ENCODE measurements around the gene RASL11A. TPM values are rescaled to one million over a fixed set of nuclear protein-coding genes. Genes with fewer than 3 reads are reported as not detected.

Gene RASL11A
- polyA plus RNA-seq, 3 donors: 1.0 to 6.8 (median 3.8) TPM

GRCh38 chr13:27306364-27306763, 35.7 kb downstream of the RASL11A start:
- peaks cover 0 to 2% (median 0%) of the 10 kb centered on the region in 3 donors for H3K27me3 Mint-ChIP-seq (ENCODE audit: low read depth in 3 of 3)

GRCh38 chr13:27308941-27309340, 38.3 kb downstream of the RASL11A start:
- Histone ChIP-seq H3K27ac (ENCODE audit: low read depth in 1 of 2, low read length in 2 of 2) (no peak overlapping the region), H3K4me2 (replicated peaks; ENCODE audit: extremely low read depth, low read length, poor library complexity, severe bottlenecking) (no peak overlapping the region), H3K27me3 (ENCODE audit: control insufficient read depth in 2 of 2, insufficient read depth in 2 of 2, low read length in 2 of 2) (no peaks in the 10 kb centered on the region), H3K9ac (ENCODE audit: insufficient read depth, low read length, poor library complexity, severe bottlenecking) (no peak overlapping the region), H3K36me3 (replicated peaks in 1 of 2; ENCODE audit: control insufficient read depth in 1 of 2, insufficient read depth in 2 of 2, low read length in 2 of 2) (no peaks in the 10 kb centered on the region), H3K79me2 (ENCODE audit: insufficient read depth, low read length) (no peaks in the 10 kb centered on the region), H3K4me3 (replicated peaks in 1 of 3; ENCODE audit: low read depth in 2 of 3, low read length in 3 of 3) (no peak overlapping the region), H3K9me3 (replicated peaks in 1 of 2; ENCODE audit: control insufficient read depth in 1 of 2, insufficient read depth in 1 of 2, low read length in 2 of 2) (no peaks in the 10 kb centered on the region), H4K20me1 (ENCODE audit: insufficient read depth, low read length) (no peaks in the 10 kb centered on the region), H3K4me1 (ENCODE audit: control insufficient read depth in 1 of 2, insufficient read depth in 2 of 2, low read length in 2 of 2) (no peaks in the 10 kb centered on the region), H2AFZ (ENCODE audit: insufficient read depth, low read depth, low read length, poor library complexity, severe bottlenecking) (no peak overlapping the region)
- no peak overlapping the region for H3K4me3 Mint-ChIP-seq
- peaks cover 0 to 4% (median 4%) of the 10 kb centered on the region in 3 donors for H3K27me3 Mint-ChIP-seq (ENCODE audit: low read depth in 3 of 3)
- intact Hi-C loops (cut with micrococcal nuclease): no loop called here
- H3K9me3 Mint-ChIP-seq: peaks cover 0 to 2% (median 0%) of the 10 kb centered on the region in 7 donors
- 84% methylated on average over 17 of the region's 19 CpGs for WGBS (ENCODE audit: insufficient coverage)
- H3K27ac Mint-ChIP-seq: no peak overlapping the region
- peaks cover 2% of the 10 kb centered on the region for H3K4me1 Mint-ChIP-seq
- DNase-seq: no peak
- no peak for TF ChIP-seq CTCF (IDR thresholded peaks at IDR 0.05)
- H3K36me3 Mint-ChIP-seq: no peaks in the 10 kb centered on the region

More at GRCh38 chr13:27306364-27306763, 35.7 kb downstream of the RASL11A start:
- no peak overlapping the region for H3K27ac Mint-ChIP-seq
- H4K20me1 ChIP-seq (ENCODE audit: insufficient read depth, low read length): no peaks in the 10 kb centered on the region
- intact Hi-C loops (cut with micrococcal nuclease): no loop called here
- H3K9me3 Mint-ChIP-seq: peaks cover 0 to 2% (median 0%) of the 10 kb centered on the region in 7 donors
- no peak overlapping the region for H3K4me2 ChIP-seq (replicated peaks; ENCODE audit: extremely low read depth, low read length, poor library complexity, severe bottlenecking)
- H3K36me3 ChIP-seq (replicated peaks in 1 of 2; ENCODE audit: control insufficient read depth in 1 of 2, insufficient read depth in 2 of 2, low read length in 2 of 2): no peaks in the 10 kb centered on the region
- 100% methylated on average over 1 of the region's 5 CpGs for WGBS (ENCODE audit: insufficient coverage)
- DNase-seq: no peak
- no peak overlapping the region for H2AFZ ChIP-seq (ENCODE audit: insufficient read depth, low read depth, low read length, poor library complexity, severe bottlenecking)
- TF ChIP-seq CTCF (IDR thresholded peaks at IDR 0.05): no peak
- H3K9ac ChIP-seq (ENCODE audit: insufficient read depth, low read length, poor library complexity, severe bottlenecking): no peak overlapping the region
- H3K9me3 ChIP-seq (replicated peaks in 1 of 2; ENCODE audit: control insufficient read depth in 1 of 2, insufficient read depth in 1 of 2, low read length in 2 of 2): no peaks in the 10 kb centered on the region
- no peak overlapping the region for H3K4me3 ChIP-seq (replicated peaks in 1 of 3; ENCODE audit: low read depth in 2 of 3, low read length in 3 of 3)
- peaks cover 9% of the 10 kb centered on the region for H3K4me1 Mint-ChIP-seq
- H3K36me3 Mint-ChIP-seq: no peaks in the 10 kb centered on the region
- H3K27me3 ChIP-seq (ENCODE audit: control insufficient read depth in 2 of 2, insufficient read depth in 2 of 2, low read length in 2 of 2): no peaks in the 10 kb centered on the region
- no peak overlapping the region for H3K27ac ChIP-seq (ENCODE audit: low read depth in 1 of 2, low read length in 2 of 2)
- H3K79me2 ChIP-seq (ENCODE audit: insufficient read depth, low read length): no peaks in the 10 kb centered on the region
- H3K4me1 ChIP-seq (ENCODE audit: control insufficient read depth in 1 of 2, insufficient read depth in 2 of 2, low read length in 2 of 2): no peaks in the 10 kb centered on the region
- no peak overlapping the region for H3K4me3 Mint-ChIP-seq

Data from CD14-positive monocyte (primary cell).